ENCODE results near the gene PRR36. TPM values are rescaled to one million over a fixed set of nuclear protein-coding genes. Genes with fewer than 3 reads are reported as not detected.
A peak's percentile ranks its signal among the peaks of the same experiment; 100 is the strongest.

The PRR36 gene
- total RNA-seq, 8 experiments from 2014 or later: 0.27 to 6.4 (median 1.3) TPM

DNA sequence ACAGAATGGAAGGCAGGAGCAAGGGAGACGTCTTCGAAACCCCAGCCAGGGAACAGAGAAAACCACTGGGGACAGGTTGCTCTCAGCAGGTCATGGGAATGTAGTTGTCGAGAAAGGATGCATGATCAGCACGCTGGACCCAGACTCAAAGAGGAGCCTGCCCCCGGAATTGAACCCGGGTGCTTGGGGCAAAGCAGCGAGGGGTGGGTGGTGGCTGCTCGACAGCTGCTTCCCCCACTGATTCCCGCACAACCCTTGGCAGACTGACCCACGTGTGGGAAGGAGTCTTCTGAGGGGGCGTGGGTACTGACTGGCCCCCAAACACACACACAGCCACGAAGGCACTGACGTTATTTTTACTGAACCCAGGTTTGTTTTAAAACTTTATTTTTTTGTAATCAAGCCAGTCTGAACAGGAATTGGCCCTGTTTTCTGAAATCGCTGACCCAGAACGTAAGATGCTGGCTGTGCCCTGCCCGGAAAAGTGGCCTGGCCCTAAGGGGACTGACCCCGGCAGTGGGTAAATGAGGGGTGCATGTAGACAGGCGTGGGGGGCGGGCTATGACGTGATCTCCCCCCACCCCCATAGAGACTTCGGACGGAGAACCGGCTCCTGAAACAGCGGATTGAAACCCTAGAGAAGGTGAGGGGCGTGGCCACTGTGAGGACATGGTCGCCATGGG is 18.6 kb downstream of the PRR36 start:
- no peak overlapping the region for H3K27ac ChIP-seq
- no peak overlapping the region for H3K4me3 ChIP-seq
- H3K4me1 ChIP-seq (replicated peaks in 1 of 2): peaks cover 27 to 29% of the 10 kb centered on the region in 2 donors
- WGBS, 10 experiments: 40 to 90% (median 63%) methylated on average over 1 to 10 of the region's 26 CpGs; no CpG with 5 or more reads in 1 of the 10 experiments
- ATAC-seq (replicated peaks in 6 of 8): no peak
- in situ Hi-C loops (cut with MboI; ENCODE audit: low pct_unique_long_range_greater_than_20kb in 2 of 9, low sequenced_read_pairs in 9 of 9, unreplicated experiment in 9 of 9): no loop called here

DNA sequence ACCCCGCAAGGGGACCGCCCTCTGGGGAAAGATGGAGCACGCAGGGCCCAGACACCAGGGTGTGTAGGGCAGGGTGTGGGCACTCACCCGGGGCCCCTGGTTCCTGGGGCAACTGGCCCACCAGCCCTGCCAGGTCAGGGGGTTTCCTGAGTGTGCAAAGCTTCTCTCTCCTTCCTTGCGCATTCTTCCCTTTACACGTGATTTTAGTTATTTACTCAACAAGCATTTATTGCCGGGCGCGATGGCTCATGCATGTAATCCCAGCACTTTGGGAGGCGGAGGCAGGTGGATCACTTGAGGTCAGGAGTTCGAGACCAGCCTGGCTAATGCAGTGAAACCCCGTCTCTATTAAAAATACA is 20.4 kb downstream of the PRR36 start:
- peak in 1 of 8 experiments; percentile 8 for ATAC-seq (replicated peaks in 6 of 8)
- in situ Hi-C loops (cut with MboI; ENCODE audit: low pct_unique_long_range_greater_than_20kb in 2 of 9, low sequenced_read_pairs in 9 of 9, unreplicated experiment in 9 of 9): no loop called here
- no peak overlapping the region for H3K27ac ChIP-seq

DNA sequence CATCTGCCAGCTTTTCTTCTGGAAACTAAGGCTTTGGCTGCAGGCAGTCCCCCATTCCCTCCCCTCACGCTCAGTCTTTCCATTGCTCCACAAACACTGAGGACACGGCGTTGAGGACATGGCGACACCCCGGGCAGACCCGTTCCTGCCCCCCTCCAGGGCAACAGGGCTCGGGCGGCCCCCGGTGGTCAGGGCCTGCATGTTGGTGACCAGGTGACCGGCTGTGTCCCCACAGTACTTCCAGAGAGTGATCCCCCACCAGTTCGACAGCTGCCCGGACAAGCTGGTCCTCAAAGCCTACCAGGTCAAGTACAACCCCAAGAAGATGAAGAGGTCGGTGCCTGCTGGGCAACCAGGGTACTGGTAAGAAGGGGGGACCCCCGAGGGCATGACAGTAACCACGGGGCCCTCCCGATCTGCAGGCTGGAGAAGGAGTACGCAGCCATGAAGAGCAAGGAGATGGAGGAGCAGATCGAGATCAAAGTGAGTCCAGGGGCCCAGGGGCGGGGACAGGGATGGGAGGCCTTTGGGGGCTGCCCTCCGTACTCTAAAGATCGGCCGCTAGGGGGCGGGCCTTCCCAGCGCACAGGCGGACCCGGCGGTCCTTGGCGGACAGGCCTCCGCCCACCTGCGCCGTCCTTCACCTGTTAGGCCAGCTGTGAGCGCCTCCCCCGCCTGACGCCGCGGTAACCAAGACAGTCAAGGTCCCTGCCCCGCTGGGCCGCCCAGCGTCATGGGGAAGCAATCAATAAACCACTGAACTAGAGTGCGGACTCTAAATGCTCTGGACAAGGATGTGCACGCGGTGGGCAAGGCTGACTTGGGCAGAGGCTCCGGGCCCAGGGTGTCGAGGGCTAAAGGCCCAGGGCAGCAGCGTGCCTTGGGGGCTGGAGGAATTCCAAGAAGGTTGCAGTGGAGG is 21.1 kb downstream of the PRR36 start:
- in situ Hi-C loops (cut with MboI; ENCODE audit: low pct_unique_long_range_greater_than_20kb in 2 of 9, low sequenced_read_pairs in 9 of 9, unreplicated experiment in 9 of 9): no loop called here
- H3K4me3 ChIP-seq: no peak overlapping the region
- no peak overlapping the region for H3K27ac ChIP-seq
- 10 to 60% (median 38%) methylated on average over 1 to 16 of the region's 45 CpGs; no CpG with 5 or more reads in 4 of the 10 experiments for WGBS, 10 experiments
- ATAC-seq (replicated peaks in 6 of 8): peak; percentile 48 to 95 (median 66)
- peaks cover 23 to 31% of the 10 kb centered on the region in 2 donors for H3K4me1 ChIP-seq (replicated peaks in 1 of 2)

More for the DNA sequence above, 20.4 kb downstream of the PRR36 start:
- WGBS, 10 experiments: 72 to 89% (median 77%) methylated on average over 3 to 11 of the region's 12 CpGs; no CpG with 5 or more reads in 6 of the 10 experiments
- Histone ChIP-seq H3K4me3 (no peak overlapping the region), H3K4me1 (replicated peaks in 1 of 2) (peaks cover 29 to 34% of the 10 kb centered on the region in 2 donors)

DNA sequence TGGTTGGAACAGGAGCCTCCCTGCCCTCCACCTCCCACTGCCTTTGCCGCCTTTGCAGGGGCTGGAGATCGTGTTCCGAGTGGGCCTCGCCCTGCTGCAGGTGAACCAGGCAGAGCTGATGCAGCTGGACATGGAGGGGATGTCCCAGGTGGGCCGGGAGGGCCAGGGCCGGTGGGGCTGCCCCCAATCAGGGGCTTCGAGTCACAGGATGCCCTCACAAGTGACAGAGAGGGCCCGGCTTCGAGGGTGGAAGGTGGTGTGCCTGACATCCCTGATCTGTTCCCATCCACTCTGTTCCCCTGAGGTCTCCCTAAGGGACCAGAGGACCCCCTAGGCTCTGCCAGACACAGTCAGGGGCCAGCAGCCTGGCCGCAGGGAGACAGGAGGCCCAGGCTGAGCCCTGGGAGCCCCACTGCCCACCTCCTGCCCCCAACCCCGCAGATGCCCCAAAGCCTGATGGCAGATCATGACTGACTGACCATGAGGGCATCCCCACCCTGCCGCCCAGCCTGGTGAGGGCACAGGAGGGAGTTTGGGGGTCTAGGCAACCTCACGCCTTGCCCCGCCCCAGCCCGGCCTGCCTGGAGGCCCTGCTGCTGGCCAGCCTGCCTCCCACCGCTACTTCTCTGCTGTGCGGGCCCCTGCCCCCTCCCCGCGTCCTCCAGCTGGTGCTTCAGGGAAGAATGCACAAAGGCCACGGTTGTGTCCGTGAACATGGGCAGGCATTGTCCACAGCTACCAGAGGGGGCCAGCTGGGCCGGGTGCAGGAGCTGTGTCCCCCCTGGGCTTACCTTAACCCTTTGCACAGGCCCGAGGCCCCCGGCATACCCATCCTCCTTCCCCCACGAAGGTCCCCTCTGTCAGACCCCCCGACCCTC is 22.3 kb downstream of the PRR36 start:
- Histone ChIP-seq H3K4me1 (replicated peaks in 1 of 2) (peaks cover 13 to 23% of the 10 kb centered on the region in 2 donors), H3K27ac (no peak overlapping the region), H3K4me3 (no peak overlapping the region)
- WGBS, 10 experiments: 82 to 90% (median 89%) methylated on average over 3 to 4 of the region's 26 CpGs; no CpG with 5 or more reads in 7 of the 10 experiments
- in situ Hi-C loops (cut with MboI; ENCODE audit: low pct_unique_long_range_greater_than_20kb in 2 of 9, low sequenced_read_pairs in 9 of 9, unreplicated experiment in 9 of 9): no loop called here
- ATAC-seq (replicated peaks in 6 of 8): peak in 2 of 8 experiments; percentile 2 to 9

DNA sequence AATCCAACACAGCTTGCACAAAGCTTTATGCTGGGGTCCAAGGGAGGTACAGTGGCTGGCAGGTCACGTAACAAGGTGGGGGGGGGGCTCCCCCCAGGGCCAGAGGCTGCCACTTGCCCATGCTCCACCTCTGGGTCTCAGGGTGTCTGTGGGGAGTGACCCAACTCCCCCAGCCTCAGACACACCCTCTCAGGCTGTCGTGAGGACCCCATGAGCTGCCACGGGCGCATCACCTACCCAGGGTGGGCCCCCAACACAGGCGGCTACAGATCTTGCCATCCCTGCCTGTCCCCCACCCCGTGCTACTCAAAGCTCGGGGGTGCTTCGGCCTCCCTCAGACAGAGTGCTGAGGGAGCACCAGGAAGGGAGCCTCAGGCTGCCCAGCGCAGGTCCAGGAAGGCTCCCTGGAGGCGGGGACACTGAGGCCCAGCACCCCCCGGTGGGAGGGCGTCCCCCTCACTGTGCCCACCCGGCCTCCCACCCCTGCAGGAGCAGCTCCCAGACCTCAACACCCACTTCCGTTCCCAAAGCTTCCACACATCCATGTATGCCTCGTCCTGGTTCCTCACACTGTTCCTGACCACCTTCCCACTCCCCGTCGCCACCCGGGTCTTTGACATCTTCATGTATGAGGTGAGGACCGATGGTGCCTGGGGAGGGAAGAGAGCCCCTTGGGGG is 23.1 kb downstream of the PRR36 start:
- 60 to 88% (median 67%) methylated on average over 1 to 4 of the region's 19 CpGs; no CpG with 5 or more reads in 7 of the 10 experiments for WGBS, 10 experiments
- no peak overlapping the region for H3K27ac ChIP-seq
- no peak overlapping the region for H3K4me3 ChIP-seq
- ATAC-seq (replicated peaks in 6 of 8): no peak
- in situ Hi-C loops (cut with MboI; ENCODE audit: low pct_unique_long_range_greater_than_20kb in 2 of 9, low sequenced_read_pairs in 9 of 9, unreplicated experiment in 9 of 9): no loop called here
- peaks cover 12 to 23% of the 10 kb centered on the region in 2 donors for H3K4me1 ChIP-seq (replicated peaks in 1 of 2)

DNA sequence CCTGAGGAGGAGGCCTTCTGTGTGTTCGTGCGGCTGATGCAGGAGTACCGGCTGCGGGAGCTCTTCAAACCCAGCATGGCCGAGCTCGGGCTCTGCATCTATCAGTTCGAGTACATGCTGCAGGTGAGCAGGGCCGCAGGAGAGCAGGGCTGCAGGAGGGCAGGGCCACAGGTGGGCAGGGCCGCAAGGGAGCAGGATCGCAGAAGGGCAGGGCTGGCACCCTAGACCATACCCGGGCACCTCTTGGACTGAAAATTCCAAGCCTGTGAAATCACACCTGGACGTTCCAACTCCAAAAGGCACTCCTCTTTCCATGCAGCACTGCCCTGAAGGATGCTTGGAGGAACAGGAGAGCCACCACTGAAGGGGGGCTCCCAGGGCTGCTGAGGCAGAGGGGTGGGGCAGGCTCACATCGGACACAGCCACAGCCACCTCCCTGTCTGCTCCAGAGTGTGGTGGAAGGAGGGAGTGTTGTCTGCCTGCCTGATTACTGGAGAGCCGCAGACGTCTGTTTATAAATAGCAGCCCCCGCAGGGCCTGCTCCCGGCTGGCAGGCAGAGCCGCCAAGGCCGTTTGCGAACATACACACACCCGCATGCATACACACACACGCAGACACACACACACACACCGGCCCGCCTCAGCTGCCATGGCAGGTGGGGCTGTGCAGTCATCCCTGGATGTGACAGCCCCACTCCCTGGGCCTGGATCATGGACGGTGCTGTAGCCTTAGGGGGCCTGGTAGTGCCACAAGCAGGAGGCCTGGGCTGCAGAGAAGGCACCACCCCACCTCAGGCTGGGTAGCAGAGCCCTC is 24.0 kb downstream of the PRR36 start:
- Histone ChIP-seq H3K4me1 (replicated peaks in 1 of 2) (peaks cover 12 to 23% of the 10 kb centered on the region in 2 donors), H3K4me3 (no peak overlapping the region), H3K27ac (peak overlapping the region; percentile 46 to 47)
- peak; percentile 60 to 94 (median 70) for ATAC-seq (replicated peaks in 6 of 8)
- 0% methylated on average over 1 of the region's 25 CpGs; no CpG with 5 or more reads in 9 of the 10 experiments for WGBS, 10 experiments
- in situ Hi-C loops (cut with MboI; ENCODE audit: low pct_unique_long_range_greater_than_20kb in 2 of 9, low sequenced_read_pairs in 9 of 9, unreplicated experiment in 9 of 9): no loop called here

DNA sequence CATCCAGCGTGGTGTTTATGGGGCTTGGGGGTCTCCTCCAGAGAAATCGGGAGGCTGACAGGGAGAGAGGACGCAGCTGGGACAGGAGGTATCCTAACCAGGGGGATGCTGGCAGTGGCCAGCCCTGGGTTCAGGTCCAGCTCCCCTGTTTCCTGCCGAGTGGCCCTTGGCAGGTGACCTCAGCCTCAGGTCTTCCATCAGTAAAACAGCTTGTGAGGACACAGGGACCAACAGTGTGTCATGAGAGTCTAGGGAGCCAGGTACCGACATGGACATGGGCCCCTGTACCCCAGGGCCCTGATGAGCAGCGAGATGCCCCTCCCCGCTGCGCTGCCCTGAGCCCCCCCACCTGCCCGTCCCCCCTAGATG is 24.6 kb downstream of the PRR36 start:
- no peak for ATAC-seq (replicated peaks in 6 of 8)
- no peak overlapping the region for H3K4me3 ChIP-seq
- H3K27ac ChIP-seq: peak overlapping the region in 1 of 2 donors; percentile 29
- WGBS, 10 experiments: 69 to 80% methylated on average over 1 to 2 of the region's 9 CpGs; no CpG with 5 or more reads in 8 of the 10 experiments
- in situ Hi-C loops (cut with MboI; ENCODE audit: low pct_unique_long_range_greater_than_20kb in 2 of 9, low sequenced_read_pairs in 9 of 9, unreplicated experiment in 9 of 9): no loop called here
- H3K4me1 ChIP-seq (replicated peaks in 1 of 2): peaks cover 12 to 23% of the 10 kb centered on the region in 2 donors

DNA sequence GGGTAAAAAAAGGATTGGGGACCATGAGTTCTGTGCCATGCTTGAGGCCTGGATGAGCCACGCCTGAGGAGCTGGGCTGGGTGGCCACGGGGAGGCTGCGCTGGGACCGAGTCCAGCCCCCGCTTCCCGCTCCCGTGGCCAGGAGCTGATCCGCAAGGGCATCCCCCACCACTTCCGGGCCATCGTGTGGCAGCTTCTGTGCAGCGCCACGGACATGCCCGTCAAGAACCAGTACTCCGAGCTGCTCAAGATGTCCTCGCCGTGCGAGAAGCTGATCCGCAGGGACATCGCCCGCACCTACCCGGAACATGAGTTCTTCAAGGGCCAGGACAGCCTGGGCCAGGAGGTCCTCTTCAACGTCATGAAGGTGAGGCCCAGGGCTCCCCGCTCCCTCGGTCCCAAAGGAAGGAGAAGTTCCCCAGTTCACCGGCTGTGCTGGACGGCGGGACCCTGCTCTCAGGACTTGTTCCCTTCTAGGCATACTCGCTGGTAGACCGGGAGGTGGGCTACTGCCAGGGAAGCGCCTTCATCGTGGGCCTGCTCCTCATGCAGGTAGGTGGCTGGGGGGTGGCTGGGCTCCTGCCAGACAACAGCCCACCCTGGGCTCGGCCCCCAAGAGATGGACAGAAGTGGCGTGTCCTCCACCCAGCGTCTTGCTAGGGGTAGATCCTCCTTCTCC is 25.3 kb downstream of the PRR36 start:
- Histone ChIP-seq H3K4me1 (replicated peaks in 1 of 2) (peaks cover 12 to 23% of the 10 kb centered on the region in 2 donors), H3K27ac (no peak overlapping the region), H3K4me3 (no peak overlapping the region)
- WGBS, 10 experiments: 75 to 100% (median 86%) methylated on average over 1 to 22 of the region's 34 CpGs; no CpG with 5 or more reads in 6 of the 10 experiments
- in situ Hi-C loops (cut with MboI; ENCODE audit: low pct_unique_long_range_greater_than_20kb in 2 of 9, low sequenced_read_pairs in 9 of 9, unreplicated experiment in 9 of 9): no loop called here
- no peak for ATAC-seq (replicated peaks in 6 of 8)

DNA sequence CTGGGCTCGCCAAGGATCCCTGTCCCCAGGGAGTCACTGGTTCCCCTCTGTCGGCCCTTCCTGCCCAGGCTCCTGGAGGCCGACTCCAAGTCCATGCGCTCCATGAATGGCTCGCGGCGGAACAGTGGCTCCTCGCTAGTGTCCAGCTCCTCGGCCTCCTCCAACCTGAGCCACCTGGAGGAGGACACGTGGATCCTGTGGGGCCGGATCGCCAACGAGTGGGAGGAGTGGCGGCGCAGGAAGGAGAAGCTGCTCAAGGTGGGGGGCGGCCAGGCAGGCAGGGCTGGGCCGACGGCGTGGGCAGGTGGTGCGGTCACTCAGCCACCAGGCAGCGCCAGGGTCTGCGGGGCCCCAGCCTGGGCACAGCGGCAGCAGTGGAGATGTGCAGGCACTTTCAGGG is 26.5 kb downstream of the PRR36 start:
- no peak for ATAC-seq (replicated peaks in 6 of 8)
- no peak overlapping the region for H3K27ac ChIP-seq
- no peak overlapping the region for H3K4me3 ChIP-seq
- WGBS, 10 experiments: 79 to 100% (median 88%) methylated on average over 1 to 13 of the region's 23 CpGs; no CpG with 5 or more reads in 6 of the 10 experiments
- in situ Hi-C loops (cut with MboI; ENCODE audit: low pct_unique_long_range_greater_than_20kb in 2 of 9, low sequenced_read_pairs in 9 of 9, unreplicated experiment in 9 of 9): no loop called here
- peaks cover 6 to 12% of the 10 kb centered on the region in 2 donors for H3K4me1 ChIP-seq (replicated peaks in 1 of 2)

DNA sequence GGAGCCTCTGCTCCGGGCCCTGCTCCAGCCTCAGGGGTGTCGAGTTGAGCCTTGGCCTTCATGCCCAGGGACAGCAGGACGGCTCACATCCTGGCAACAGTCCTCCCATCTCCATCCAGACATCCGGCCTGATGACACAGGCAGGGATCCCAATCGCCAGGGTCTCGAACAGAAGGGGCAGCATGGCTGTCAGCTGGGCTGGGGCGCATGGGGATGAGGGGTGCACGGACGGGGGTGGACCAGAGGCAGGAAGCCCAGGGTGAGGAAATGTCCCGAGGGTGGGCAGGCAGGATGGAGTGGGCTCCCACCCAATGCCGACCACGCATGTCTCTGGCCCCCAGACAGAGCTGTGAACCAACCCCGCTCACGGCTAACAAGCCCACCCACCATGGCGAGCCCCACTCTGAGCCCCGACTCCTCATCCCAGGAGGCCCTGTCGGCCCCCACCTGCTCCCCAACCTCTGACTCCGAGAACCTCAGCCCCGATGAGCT is 28.0 kb downstream of the PRR36 start:
- ATAC-seq (replicated peaks in 6 of 8): no peak
- Histone ChIP-seq H3K27ac (no peak overlapping the region), H3K4me3 (no peak overlapping the region), H3K4me1 (replicated peaks in 1 of 2) (peaks cover 3 to 7% of the 10 kb centered on the region in 2 donors)
- in situ Hi-C loops (cut with MboI; ENCODE audit: low pct_unique_long_range_greater_than_20kb in 2 of 9, low sequenced_read_pairs in 9 of 9, unreplicated experiment in 9 of 9): no loop called here
- WGBS, 10 experiments: 40% methylated on average over 1 of the region's 19 CpGs; no CpG with 5 or more reads in 9 of the 10 experiments

Measured in motor neuron (in vitro differentiated cells).